ENCODE results near the gene ATP10A. TPM values are rescaled to one million over a fixed set of nuclear protein-coding genes. Genes with fewer than 3 reads are reported as not detected.

Gene ATP10A
- polyA plus RNA-seq, 1 donor (not counting 4 experiments of a cell fraction or from before 2014, with no cell fraction given): not detected

- dilution Hi-C loops (cut with MboI; ENCODE audit: extremely low pct_ligation_motif_present, low sequenced_read_pairs): no loop called here
- peaks cover 9% of the 10 kb centered on the region for H3K9me3 ChIP-seq (ENCODE audit: control insufficient read depth, low read depth, low read length)
- H3K79me2 ChIP-seq (ENCODE audit: control insufficient read depth, insufficient read depth, low read length): no peaks in the 10 kb centered on the region
- no peaks in the 10 kb centered on the region for H3K36me3 ChIP-seq (ENCODE audit: control insufficient read depth in 2 of 2, extremely low read depth in 1 of 2, insufficient read depth in 2 of 2, low read length in 2 of 2)
- TF ChIP-seq EZH2 (IDR thresholded peaks at IDR 0.05; ENCODE audit: low read length): no peak
- TF ChIP-seq CTCF (optimal IDR thresholded peaks at IDR 0.05 in 1 of 3, IDR thresholded peaks at IDR 0.05 in 1 of 3, conservative IDR thresholded peaks at IDR 0.05 in 1 of 3; ENCODE audit: extremely low read depth in 1 of 3, insufficient read depth in 2 of 3, low read length in 3 of 3): no peak
- FAIRE-seq (no peak), DNase-seq (ENCODE audit: low read depth, low spot score) (no peak)
- H4K20me1 ChIP-seq (ENCODE audit: control insufficient read depth, extremely low read depth, insufficient read depth, low read length): no peaks in the 10 kb centered on the region
- no peaks in the 10 kb centered on the region for H3K9me1 ChIP-seq (ENCODE audit: control insufficient read depth, extremely low read depth, insufficient read depth, low read length)
- H3K27me3 ChIP-seq (ENCODE audit: control insufficient read depth, extremely low read depth, insufficient read depth, low read length): no peaks in the 10 kb centered on the region
- H3K27ac ChIP-seq (ENCODE audit: control insufficient read depth, insufficient read depth, low read length): no peak overlapping the region
- H3K9ac ChIP-seq (ENCODE audit: control insufficient read depth, extremely low read depth, insufficient read depth, low read length): no peak overlapping the region
- no peaks in the 10 kb centered on the region for H3K4me1 ChIP-seq (ENCODE audit: control insufficient read depth, extremely low read depth, insufficient read depth, low read length)
- H3K4me3 ChIP-seq (ENCODE audit: control insufficient read depth in 2 of 3, extremely low read depth in 1 of 3, insufficient read depth in 2 of 3, low read depth in 1 of 3, low read length in 3 of 3): no peak overlapping the region
- no peak overlapping the region for H3K4me2 ChIP-seq (ENCODE audit: control insufficient read depth, extremely low read depth, insufficient read depth, low read depth, low read length)
- no peak overlapping the region for H2AFZ ChIP-seq (ENCODE audit: control insufficient read depth, low read length)
Observed at GRCh38 chr15:25688166-25688565, 175.0 kb downstream of the ATP10A start.

DNA sequence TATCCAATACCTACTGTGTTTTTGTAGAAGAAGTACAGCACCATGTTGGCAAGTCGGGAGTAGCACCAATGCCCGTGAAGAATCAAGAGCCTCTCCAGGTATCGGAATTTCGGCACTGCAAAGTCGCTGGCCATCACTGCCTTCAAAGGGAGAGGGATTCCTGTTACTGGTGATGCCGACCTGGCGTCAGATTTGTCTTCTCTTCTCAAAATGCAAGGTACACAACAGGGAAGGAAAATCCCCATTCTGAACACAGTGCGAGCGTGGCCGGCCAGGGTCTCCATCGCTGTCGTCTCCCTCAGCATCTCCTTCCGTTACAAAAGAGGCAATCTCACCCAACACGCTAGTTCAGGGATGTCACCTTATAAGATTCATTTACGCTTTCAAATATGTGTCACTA lies 175.4 kb downstream of the ATP10A start:
- FAIRE-seq: no peak
- H3K4me2 ChIP-seq (ENCODE audit: control insufficient read depth, extremely low read depth, insufficient read depth, low read depth, low read length): no peak overlapping the region
- H3K27me3 ChIP-seq (ENCODE audit: control insufficient read depth, extremely low read depth, insufficient read depth, low read length): no peaks in the 10 kb centered on the region
- no peak for DNase-seq (ENCODE audit: low read depth, low spot score)
- dilution Hi-C loops (cut with MboI; ENCODE audit: extremely low pct_ligation_motif_present, low sequenced_read_pairs): no loop called here
- TF ChIP-seq CTCF (optimal IDR thresholded peaks at IDR 0.05 in 1 of 3, IDR thresholded peaks at IDR 0.05 in 1 of 3, conservative IDR thresholded peaks at IDR 0.05 in 1 of 3; ENCODE audit: extremely low read depth in 1 of 3, insufficient read depth in 2 of 3, low read length in 3 of 3) (no peak), EZH2 (IDR thresholded peaks at IDR 0.05; ENCODE audit: low read length) (no peak)
- H3K79me2 ChIP-seq (ENCODE audit: control insufficient read depth, insufficient read depth, low read length): no peaks in the 10 kb centered on the region
- no peaks in the 10 kb centered on the region for H3K9me1 ChIP-seq (ENCODE audit: control insufficient read depth, extremely low read depth, insufficient read depth, low read length)
- no peaks in the 10 kb centered on the region for H3K36me3 ChIP-seq (ENCODE audit: control insufficient read depth in 2 of 2, extremely low read depth in 1 of 2, insufficient read depth in 2 of 2, low read length in 2 of 2)
- H3K27ac ChIP-seq (ENCODE audit: control insufficient read depth, insufficient read depth, low read length): no peak overlapping the region
- H3K9me3 ChIP-seq (ENCODE audit: control insufficient read depth, low read depth, low read length): peaks cover 9% of the 10 kb centered on the region
- H2AFZ ChIP-seq (ENCODE audit: control insufficient read depth, low read length): no peak overlapping the region
- no peak overlapping the region for H3K4me3 ChIP-seq (ENCODE audit: control insufficient read depth in 2 of 3, extremely low read depth in 1 of 3, insufficient read depth in 2 of 3, low read depth in 1 of 3, low read length in 3 of 3)
- no peak overlapping the region for H3K9ac ChIP-seq (ENCODE audit: control insufficient read depth, extremely low read depth, insufficient read depth, low read length)
- no peaks in the 10 kb centered on the region for H3K4me1 ChIP-seq (ENCODE audit: control insufficient read depth, extremely low read depth, insufficient read depth, low read length)
- H4K20me1 ChIP-seq (ENCODE audit: control insufficient read depth, extremely low read depth, insufficient read depth, low read length): no peaks in the 10 kb centered on the region
